Measurements from ENCODE around the gene KRT6A. TPM values are rescaled to one million over a fixed set of nuclear protein-coding genes. Genes with fewer than 3 reads are reported as not detected.
"Not testable (repeated sequence)": the region's sequence is repeated elsewhere in the genome, so short reads cannot be mapped to it uniquely, and the experiment has no call there.

KRT6A gene
- total RNA-seq, 1 donor from 2014 or later: 0.27 TPM

- ATAC-seq (no peak), DNase-seq (no peak)
- intact Hi-C loops (cut with micrococcal nuclease): no loop called here
Observed at GRCh38 chr12:52513736-52514135, 20.7 kb upstream of the KRT6A start.

DNA sequence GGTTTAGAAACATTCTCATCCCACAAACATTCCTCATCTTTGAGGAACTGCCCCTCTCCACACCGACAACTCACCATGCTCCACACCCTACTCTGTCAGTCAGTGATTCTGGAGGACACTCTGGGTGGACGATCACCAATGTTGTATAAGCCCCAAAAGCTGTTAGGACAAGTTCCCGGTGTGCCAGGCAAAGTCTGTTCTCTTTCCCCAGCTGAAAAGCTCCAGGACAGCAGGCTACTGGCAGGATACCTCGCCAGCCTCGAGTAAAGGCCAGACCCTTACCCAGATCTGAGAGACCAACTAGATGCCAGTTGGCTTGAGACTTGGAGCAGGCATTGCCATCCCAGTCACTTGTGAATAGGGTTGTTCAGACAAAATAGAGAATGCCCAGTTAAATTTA lies 15.2 kb upstream of the KRT6A start:
- no peak for ATAC-seq
- intact Hi-C loops (cut with micrococcal nuclease): loop anchor here (5.0 to 10.0 kb wide), 2 partner anchors 126 to 353 kb away; no protein-coding TSS in a partner anchor
- DNase-seq: no peak

DNA sequence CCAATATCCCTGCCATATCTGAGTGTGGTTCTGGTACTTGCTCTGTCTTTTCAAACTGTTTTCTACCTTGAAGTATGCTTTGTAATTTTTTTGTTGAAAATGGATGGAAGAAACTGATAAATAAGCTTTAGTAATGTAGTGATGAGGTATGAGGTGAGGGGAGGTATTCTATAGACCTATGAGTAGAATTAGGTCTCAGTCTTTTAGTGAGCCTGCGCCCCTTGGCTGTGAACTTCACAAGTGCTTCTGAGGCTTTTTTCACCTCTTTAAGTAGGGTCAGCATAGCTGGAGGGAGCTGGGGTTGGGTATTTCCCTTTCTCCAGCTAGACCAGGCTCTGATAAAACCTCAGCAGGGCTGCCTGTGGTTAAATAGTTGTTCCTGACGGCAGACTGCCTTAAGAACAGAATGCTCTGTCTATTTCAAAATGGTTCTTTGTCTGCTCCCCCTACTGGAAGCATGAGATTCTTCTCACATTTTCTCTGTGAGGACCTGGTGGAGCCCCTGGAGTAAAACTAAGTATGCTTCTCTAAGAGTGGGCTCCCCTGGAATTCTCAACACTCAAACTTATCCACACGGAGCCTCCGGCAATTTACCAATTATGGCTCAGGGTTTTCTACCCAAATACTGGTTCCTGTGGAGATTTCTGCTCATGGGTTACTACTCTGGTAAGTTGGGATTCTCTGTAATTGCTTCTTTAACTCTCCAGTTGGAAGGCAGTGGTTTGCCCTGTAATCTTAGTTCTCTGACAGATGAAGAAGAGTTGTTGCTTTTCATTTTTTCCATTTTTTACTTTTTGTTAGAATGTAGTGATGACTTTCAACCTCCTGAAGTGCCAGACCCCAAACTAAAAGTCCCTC lies 14.0 kb upstream of the KRT6A start:
- intact Hi-C loops (cut with micrococcal nuclease): loop anchor here (5.0 to 10.0 kb wide), 2 partner anchors 125 to 352 kb away; no protein-coding TSS in a partner anchor
- ATAC-seq (peak; percentile 68), DNase-seq (no peak)

GRCh38 chr12:52502877-52503276 lies 9.8 kb upstream of the KRT6A start:
- no peak for DNase-seq
- no peak for ATAC-seq
- intact Hi-C loops (cut with micrococcal nuclease): loop anchor here (10.0 kb wide), 1 partner anchor 348 kb away; no protein-coding TSS in a partner anchor

GRCh38 chr12:52501490-52501889 lies 8.4 kb upstream of the KRT6A start:
- intact Hi-C loops (cut with micrococcal nuclease): loop anchor here (10.0 kb wide), 1 partner anchor 347 kb away; no protein-coding TSS in a partner anchor
- no peak for ATAC-seq
- no peak for DNase-seq

GRCh38 chr12:52500574-52500973 lies 7.5 kb upstream of the KRT6A start:
- intact Hi-C loops (cut with micrococcal nuclease): loop anchor here (10.0 kb wide), 1 partner anchor 346 kb away; no protein-coding TSS in a partner anchor
- DNase-seq, ATAC-seq: not testable (repeated sequence)

- intact Hi-C loops (cut with micrococcal nuclease): loop anchor here (10.0 kb wide), 1 partner anchor 345 kb away; no protein-coding TSS in a partner anchor
- DNase-seq (no peak), ATAC-seq (no peak)
Observed at GRCh38 chr12:52499806-52500560, 6.9 kb upstream of the KRT6A start.

- no peak for ATAC-seq
- intact Hi-C loops (cut with micrococcal nuclease): no loop called here
- no peak for DNase-seq
Observed at GRCh38 chr12:52498946-52499345, 5.9 kb upstream of the KRT6A start.

DNA sequence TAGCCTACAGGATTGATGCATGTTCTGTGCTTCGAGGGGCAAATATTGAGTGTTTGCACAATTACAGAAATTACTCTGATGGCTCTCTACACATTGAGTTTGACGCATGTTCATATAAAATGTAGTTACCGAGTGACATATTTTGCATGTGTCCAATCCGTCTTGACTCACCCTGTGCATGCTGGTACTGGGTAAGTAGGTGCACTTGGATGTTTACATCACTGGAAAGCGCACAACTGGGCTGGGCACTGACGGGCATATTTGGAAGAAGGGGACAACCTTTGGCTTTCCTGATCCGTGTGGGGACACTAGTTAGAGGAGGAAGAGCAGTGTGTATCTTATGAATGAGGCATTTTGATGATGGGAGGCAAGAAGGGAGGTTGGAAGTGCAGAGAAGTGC lies 4.9 kb upstream of the KRT6A start:
- ATAC-seq (no peak), DNase-seq (no peak)
- intact Hi-C loops (cut with micrococcal nuclease): no loop called here

DNA sequence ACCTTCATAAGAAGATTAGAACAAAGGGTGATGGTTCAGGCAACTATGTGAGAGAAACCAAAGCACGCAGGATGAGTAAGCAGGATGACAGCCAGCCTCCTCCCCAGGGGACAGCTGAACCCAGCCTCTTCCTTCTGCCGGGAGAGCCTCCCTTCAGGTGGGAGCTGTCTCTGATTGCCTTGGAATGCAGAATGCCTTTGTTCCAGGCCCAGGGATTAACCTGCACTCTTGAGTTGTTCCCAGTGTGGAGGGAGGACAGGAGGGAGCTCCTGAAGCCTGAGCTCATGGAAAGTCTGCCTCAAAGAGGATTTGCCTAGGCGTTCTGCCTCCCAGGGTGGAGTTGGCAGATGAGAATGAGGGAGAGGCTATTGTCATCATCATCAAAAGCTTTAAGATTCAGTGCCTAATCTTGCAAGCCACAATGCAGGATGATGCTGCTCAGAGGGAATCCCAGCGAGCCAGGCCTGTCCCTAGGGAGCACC lies 3.6 kb upstream of the KRT6A start:
- intact Hi-C loops (cut with micrococcal nuclease): no loop called here
- ATAC-seq: peak; percentile 33
- no peak for DNase-seq

DNA sequence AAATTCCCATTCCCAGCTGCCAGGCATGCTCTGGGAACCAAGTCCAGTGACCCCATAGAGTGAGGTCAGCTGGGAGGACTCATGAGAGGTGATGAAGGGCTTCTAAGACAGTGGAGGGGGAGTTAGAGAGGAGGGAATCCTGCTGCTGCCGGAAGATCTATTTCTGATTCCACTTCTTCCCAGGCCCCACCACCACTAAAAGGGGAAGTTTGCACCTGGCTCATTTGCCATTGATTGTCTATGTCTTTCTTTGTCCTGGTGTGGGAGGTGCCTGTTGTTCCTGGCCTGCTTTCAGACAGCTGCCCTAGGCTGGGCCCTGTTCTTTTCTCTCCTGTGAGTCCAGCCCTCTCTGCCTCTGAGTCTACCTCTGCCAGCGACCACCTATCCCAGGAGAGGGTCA lies 3.0 kb upstream of the KRT6A start:
- peak; percentile 18 for ATAC-seq
- intact Hi-C loops (cut with micrococcal nuclease): no loop called here
- DNase-seq: no peak

- DNase-seq (no peak), ATAC-seq (peak; percentile 34)
- intact Hi-C loops (cut with micrococcal nuclease): no loop called here
Observed at GRCh38 chr12:52495389-52495788, 2.3 kb upstream of the KRT6A start.

- ATAC-seq (peak; percentile 78), DNase-seq (no peak)
- intact Hi-C loops (cut with micrococcal nuclease): no loop called here
Observed at GRCh38 chr12:52494518-52494917, 1.5 kb upstream of the KRT6A start.

- DNase-seq (no peak), ATAC-seq (no peak)
- intact Hi-C loops (cut with micrococcal nuclease): no loop called here
Observed at GRCh38 chr12:52494100-52494499, 1.0 kb upstream of the KRT6A start.

GRCh38 chr12:52492405-52492804 lies 652 bp downstream of the KRT6A start:
- intact Hi-C loops (cut with micrococcal nuclease); ATAC-seq; DNase-seq: not testable (repeated sequence)

DNA sequence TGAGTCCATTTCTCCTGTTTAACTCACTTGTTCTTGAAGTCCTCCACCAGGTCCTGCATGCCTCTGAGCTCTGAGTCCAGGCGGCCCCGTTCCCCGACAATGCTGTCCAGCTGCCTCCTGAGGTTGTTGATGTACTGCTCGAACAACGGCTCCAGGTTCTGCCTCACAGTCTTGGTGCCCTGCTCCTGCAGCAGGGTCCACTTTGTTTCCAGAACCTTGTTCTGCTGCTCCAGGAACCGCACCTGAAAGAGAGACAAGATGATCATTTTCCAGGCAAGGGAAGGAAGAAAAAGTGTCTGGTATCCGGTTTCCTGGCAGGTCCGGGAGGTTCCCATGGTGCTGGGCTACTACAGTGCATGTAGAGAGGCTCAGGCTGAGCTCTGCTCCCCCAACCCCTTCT lies 1.6 kb downstream of the KRT6A start:
- ATAC-seq; intact Hi-C loops (cut with micrococcal nuclease); DNase-seq: not testable (repeated sequence)

DNA sequence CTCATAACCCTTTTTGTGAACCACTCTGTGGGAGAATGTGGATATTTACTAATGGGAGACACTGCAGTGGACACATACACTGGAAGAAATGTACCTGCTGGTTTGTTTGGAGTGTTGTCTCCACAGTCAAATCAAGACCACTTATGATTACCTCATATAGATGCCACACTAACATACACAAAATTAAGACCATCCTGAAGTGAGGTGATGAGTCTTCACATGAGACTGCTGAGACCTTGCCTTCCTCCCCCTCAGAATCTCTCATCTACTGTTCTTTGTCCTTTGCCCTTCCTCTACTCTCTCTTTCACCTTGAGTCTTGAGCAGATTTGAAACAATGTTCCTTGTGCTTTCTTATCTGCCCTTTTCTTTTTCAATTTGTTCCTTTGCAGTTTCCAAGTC lies 4.3 kb downstream of the KRT6A start:
- ATAC-seq (no peak), DNase-seq (no peak)
- intact Hi-C loops (cut with micrococcal nuclease): no loop called here

GRCh38 chr12:52487744-52488443 lies 5.2 kb downstream of the KRT6A start:
- ATAC-seq; DNase-seq; intact Hi-C loops (cut with micrococcal nuclease): not testable (repeated sequence)

- intact Hi-C loops (cut with micrococcal nuclease): no loop called here
- DNase-seq (no peak), ATAC-seq (no peak)
Observed at GRCh38 chr12:52487211-52487610, 5.8 kb downstream of the KRT6A start.
